Measurements from ENCODE around the gene PTPRN2. TPM values are rescaled to one million over a fixed set of nuclear protein-coding genes. Genes with fewer than 3 reads are reported as not detected.

The PTPRN2 gene
- total and polyA plus RNA-seq, 2 of the 8 experiments (the other 6 are each of a cell fraction or from before 2014, with no cell fraction given), result 2.6 to 4.5 TPM

GRCh38 chr7:158107806-158108205 lies 479.8 kb downstream of the PTPRN2 start (continued):
- no peak for TF ChIP-seq CHD7 (IDR thresholded peaks at IDR 0.05; ENCODE audit: insufficient replicate concordance, low read length)
- no peak for TF ChIP-seq TBP (IDR thresholded peaks at IDR 0.05; ENCODE audit: low read depth, low read length)
- no peak for TF ChIP-seq CTBP2 (IDR thresholded peaks at IDR 0.05; ENCODE audit: borderline replicate concordance, insufficient read depth, insufficient read length, low read length)
- TF ChIP-seq RFX5 (IDR thresholded peaks at IDR 0.05; ENCODE audit: borderline replicate concordance, low read depth, low read length), result no peak
- no peak for TF ChIP-seq GTF2F1 (IDR thresholded peaks at IDR 0.05; ENCODE audit: borderline replicate concordance, low read depth, low read length)
- TF ChIP-seq CREB1 (IDR thresholded peaks at IDR 0.05), result no peak
- TF ChIP-seq KDM4A (IDR thresholded peaks at IDR 0.05; ENCODE audit: low read depth, low read length, severe bottlenecking), result no peak
- no peak for TF ChIP-seq RXRA (IDR thresholded peaks at IDR 0.05; ENCODE audit: insufficient read depth, low read depth, low read length)
- no peak for TF ChIP-seq TAF7 (optimal IDR thresholded peaks at IDR 0.05; ENCODE audit: borderline replicate concordance, low read depth, low read length)

All from H1 (cell line).